WERI-Rb-1 (cell line): Measurements from ENCODE around the gene TOM1L2.
A peak's percentile ranks its signal among the peaks of the same experiment; 100 is the strongest.
"Not testable (repeated sequence)": the region's sequence is repeated elsewhere in the genome, so short reads cannot be mapped to it uniquely, and the experiment has no call there.

ENCODE experiments used
- DNase-seq: peaks from one replicate; pipeline ENCODE4 v3.0.0-alpha.2; 2020
- H3K27ac ChIP-seq: fragments of 250-450 bp; sonication (Bioruptor Pico); 2 replicates; pipeline ENCODE4 v1.5.1; 2020; ENCODE audit warnings: mild to moderate bottlenecking, moderate library complexity
- H3K27me3 ChIP-seq: fragments of 250-450 bp; sonication (Bioruptor Pico); 2 replicates; pipeline ENCODE4 v1.5.1; 2021; ENCODE audit warnings: mild to moderate bottlenecking, low read depth, moderate library complexity; ENCODE audit not compliant: insufficient read depth, severe bottlenecking
- H3K36me3 ChIP-seq: fragments of 250-450 bp; sonication (Bioruptor Pico); 2 replicates; pipeline ENCODE4 v1.5.1; 2020; ENCODE audit warnings: mild to moderate bottlenecking, moderate library complexity
- H3K4me3 ChIP-seq: 2 replicates; pipeline ENCODE4 v1.5.1; 2011; ENCODE audit warnings: low read depth, mild to moderate bottlenecking, control low read depth, low read length
- H3K9me3 ChIP-seq: fragments of 250-450 bp; sonication (Bioruptor Pico); 2 replicates; pipeline ENCODE4 v1.5.1; 2021; ENCODE audit warnings: mild to moderate bottlenecking, moderate library complexity; ENCODE audit not compliant: severe bottlenecking
- TF ChIP-seq, protein P1 (sequence below): IDR thresholded peaks from 2 replicates; pipeline ENCODE4 v1.5.1; 2011; ENCODE audit warnings: low read depth, mild to moderate bottlenecking, control low read depth, inconsistent platforms, low read length

Gene TOM1L2

DNA sequence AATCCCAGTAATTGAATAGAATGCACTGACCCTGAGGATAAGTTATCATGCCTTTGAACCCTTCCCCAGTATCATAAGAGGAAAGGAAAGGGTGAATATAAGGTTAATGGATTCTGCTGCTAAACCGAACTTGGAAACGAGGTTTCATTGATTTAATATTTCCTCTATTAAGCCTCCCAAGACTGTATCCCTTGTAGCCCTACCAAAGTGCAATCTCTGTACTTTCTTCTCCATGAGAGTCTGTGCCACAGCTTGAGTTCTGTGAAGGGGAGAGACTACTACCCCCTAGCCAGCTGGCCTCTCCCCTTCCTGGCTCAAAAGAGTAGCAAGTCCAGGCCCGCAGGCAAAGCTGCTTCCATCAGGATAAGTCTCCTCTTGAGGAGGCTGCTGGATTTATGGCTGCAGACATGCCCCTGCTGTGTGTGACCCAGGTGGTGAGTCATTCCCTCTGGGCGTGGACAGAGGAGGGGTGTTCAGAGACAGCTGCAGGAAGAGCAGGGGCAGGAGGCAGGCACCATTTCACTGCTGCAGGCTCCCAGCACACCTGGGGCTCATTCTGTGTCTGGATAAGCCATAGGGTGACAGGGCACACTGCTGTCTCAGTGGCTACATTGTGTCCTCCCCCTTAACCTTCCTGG lies 58.4 kb downstream of the TOM1L2 start:
- TF ChIP-seq, protein P1, sequence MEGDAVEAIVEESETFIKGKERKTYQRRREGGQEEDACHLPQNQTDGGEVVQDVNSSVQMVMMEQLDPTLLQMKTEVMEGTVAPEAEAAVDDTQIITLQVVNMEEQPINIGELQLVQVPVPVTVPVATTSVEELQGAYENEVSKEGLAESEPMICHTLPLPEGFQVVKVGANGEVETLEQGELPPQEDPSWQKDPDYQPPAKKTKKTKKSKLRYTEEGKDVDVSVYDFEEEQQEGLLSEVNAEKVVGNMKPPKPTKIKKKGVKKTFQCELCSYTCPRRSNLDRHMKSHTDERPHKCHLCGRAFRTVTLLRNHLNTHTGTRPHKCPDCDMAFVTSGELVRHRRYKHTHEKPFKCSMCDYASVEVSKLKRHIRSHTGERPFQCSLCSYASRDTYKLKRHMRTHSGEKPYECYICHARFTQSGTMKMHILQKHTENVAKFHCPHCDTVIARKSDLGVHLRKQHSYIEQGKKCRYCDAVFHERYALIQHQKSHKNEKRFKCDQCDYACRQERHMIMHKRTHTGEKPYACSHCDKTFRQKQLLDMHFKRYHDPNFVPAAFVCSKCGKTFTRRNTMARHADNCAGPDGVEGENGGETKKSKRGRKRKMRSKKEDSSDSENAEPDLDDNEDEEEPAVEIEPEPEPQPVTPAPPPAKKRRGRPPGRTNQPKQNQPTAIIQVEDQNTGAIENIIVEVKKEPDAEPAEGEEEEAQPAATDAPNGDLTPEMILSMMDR: no peak
- peak overlapping the region; percentile 85 for H3K27ac ChIP-seq
- no peaks in the 10 kb centered on the region for H3K36me3 ChIP-seq
- H3K4me3 ChIP-seq: peak overlapping the region; percentile 8; the same call in 1 of the 2 replicates
- peak; percentile 98 for DNase-seq
- peaks cover 3% of the 10 kb centered on the region for H3K9me3 ChIP-seq
- no peaks in the 10 kb centered on the region for H3K27me3 ChIP-seq

DNA sequence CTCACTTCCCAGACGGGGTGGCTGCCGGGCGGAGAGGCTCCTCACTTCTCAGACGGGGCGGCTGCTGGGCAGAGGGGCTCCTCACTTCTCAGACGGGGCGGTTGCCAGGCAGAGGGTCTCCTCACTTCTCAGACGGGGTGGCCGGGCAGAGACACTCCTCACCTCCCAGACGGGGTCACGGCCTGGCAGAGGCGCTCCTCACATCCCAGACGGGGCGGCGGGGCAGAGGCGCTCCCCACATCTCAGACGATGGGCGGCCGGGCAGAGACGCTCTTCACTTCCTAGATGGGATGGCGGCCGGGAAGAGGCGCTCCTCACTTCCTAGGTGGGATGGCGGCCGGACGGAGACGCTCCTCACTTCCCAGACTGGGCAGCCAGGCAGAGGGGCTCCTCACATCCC lies 59.9 kb downstream of the TOM1L2 start:
- not testable (repeated sequence) for H3K27me3 ChIP-seq, H3K36me3 ChIP-seq, H3K4me3 ChIP-seq, DNase-seq, H3K9me3 ChIP-seq
- H3K27ac ChIP-seq: peak overlapping the region; percentile 85

DNA sequence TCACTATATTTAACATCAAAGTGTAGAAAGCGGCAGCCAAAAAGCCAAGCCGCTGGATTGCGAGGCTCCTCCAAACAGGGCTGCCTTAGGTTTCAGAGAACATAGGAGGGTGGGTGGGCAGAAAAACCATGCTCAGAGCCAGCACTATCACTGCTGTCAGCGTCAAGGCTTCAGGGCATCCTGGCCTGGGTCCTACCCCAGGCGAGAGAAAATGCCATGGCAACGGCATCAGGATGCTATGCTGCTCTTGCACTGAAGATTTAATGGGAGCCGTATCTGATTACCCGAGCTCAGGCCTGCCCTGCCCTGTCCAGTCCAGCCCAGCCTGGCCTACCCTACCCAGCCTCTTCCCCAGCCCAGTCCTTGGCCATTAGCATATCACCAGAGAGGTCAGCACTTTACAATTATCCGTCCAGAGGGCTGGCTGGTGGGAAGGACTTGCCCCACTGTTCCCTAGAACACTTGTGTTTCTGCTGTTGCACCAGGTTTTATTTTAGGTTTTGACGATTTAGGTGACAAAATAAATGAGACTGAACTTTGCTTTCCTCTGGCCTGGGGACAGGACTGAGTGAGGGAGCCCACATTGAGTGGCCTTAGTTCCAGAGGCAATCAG lies 61.1 kb downstream of the TOM1L2 start:
- TF ChIP-seq, protein P1: no peak
- DNase-seq: peak; percentile 35
- no peaks in the 10 kb centered on the region for H3K27me3 ChIP-seq
- H3K36me3 ChIP-seq: no peaks in the 10 kb centered on the region
- H3K9me3 ChIP-seq: peaks cover 3% of the 10 kb centered on the region
- no peak overlapping the region for H3K4me3 ChIP-seq
- peak overlapping the region; percentile 93 for H3K27ac ChIP-seq

DNA sequence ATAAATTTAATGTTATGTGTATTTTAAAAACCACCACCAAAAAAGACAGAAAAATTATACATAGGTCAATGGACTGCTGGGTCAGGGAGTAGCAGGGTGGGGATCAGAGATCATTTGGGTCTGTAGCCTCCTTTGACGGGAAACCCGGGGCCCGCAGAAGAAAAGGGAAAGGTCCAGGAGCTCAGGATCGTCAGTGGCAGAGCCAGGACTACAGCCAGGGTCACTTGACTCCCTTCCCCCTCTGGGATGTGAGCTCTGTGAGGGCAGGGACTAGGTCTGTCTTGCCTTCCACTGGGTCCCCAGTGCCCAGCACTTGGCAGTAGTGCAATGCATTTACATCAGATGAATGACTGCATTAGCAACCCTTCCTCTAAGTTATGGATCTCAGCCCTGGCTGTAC lies 62.1 kb downstream of the TOM1L2 start:
- peaks cover 3% of the 10 kb centered on the region for H3K9me3 ChIP-seq
- DNase-seq: no peak
- H3K4me3 ChIP-seq: no peak overlapping the region
- TF ChIP-seq, protein P1: no peak
- H3K27ac ChIP-seq: no peak overlapping the region
- no peaks in the 10 kb centered on the region for H3K36me3 ChIP-seq
- no peaks in the 10 kb centered on the region for H3K27me3 ChIP-seq

DNA sequence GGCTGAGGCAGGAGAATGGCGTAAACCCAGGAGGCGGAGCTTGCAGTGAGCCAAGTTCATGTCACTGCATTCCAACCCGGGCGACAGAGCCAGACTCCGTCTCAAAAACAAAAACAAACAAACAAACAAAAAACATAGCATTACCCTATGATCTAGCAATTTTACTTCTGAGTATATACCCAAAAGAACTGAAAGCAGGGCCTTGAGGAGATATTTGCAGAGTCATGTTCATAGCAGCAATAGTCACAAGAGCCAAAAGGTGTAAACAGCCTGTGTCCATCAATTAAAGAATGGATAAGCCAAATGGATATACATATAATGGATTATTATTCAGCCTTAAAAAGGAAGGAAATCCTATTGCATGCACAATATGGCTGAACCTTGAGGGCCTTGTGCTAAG lies 63.1 kb downstream of the TOM1L2 start:
- H3K27me3 ChIP-seq: no peaks in the 10 kb centered on the region
- peaks cover 3% of the 10 kb centered on the region for H3K9me3 ChIP-seq
- H3K27ac ChIP-seq: no peak overlapping the region
- H3K36me3 ChIP-seq: no peaks in the 10 kb centered on the region
- H3K4me3 ChIP-seq: no peak overlapping the region
- TF ChIP-seq, protein P1: no peak
- no peak for DNase-seq

DNA sequence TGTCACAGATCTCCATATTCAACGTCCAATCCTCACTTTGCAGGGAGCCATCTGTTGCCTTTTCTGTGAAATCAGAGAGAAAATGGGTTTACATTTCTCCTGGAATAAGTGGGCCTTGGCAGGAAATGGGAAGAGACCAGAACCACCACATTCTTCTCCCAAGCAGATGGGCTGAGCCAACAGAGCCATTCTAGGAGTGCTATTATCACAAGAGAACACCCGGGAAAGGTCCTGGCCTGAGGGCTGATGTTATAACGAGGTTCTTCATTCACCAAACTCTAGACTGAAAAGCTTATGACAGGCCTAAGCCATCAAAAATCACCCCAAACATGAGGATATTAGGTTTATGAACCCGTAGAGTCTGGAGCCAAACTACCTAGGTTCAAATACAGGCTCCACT lies 64.7 kb downstream of the TOM1L2 start:
- DNase-seq: no peak
- TF ChIP-seq, protein P1: no peak
- Histone ChIP-seq H3K27ac (peak overlapping the region; percentile 37; the same call in 1 of the 2 replicates), H3K27me3 (no peaks in the 10 kb centered on the region), H3K9me3 (no peaks in the 10 kb centered on the region), H3K4me3 (no peak overlapping the region), H3K36me3 (no peaks in the 10 kb centered on the region)
